A549 (cell line): Measurements from ENCODE around the gene PRKCE. TPM values are rescaled to one million over a fixed set of nuclear protein-coding genes. Genes with fewer than 3 reads are reported as not detected.

Experiments used
- ATAC-seq, 2 experiments: fragments of 200-7000 bp in 1 of 2; fragments of >200 bp in 1 of 2; cut with Nextera tagmentation in 1 of 2; cut with Tn5 transposase in 1 of 2; 3 replicates each; pipeline versions ENCODE4 v1.8.0 to v1.9.1; 2018 to 2020; ENCODE audit warnings: mild to moderate bottlenecking in 1 of 2, moderate library complexity in 1 of 2
- CTCF ChIA-PET: fragments of 300-600 bp; sonication (Branson Sonifier 250); formaldehyde crosslinking; extraction: SDS; loops from one replicate; lab custom pipeline; 2021; ENCODE audit warnings: antibody characterized with exemption, inconsistent platforms; lab: Yijun Ruan, JAX
- POLR2A ChIA-PET: fragments of 350-600 bp; formaldehyde crosslinking; extraction: SDS; loops from one replicate; lab custom pipeline; 2021; ENCODE audit warnings: antibody characterized with exemption, inconsistent platforms; lab: Yijun Ruan, JAX
- DNase-seq, 2 experiments: peaks; one replicate each; pipeline versions ENCODE4 v3.0.0 to v3.0.0-alpha.2; 2011 to 2016; ENCODE audit warnings: low read depth in 1 of 2, low spot score in 1 of 2
- FAIRE-seq: peaks from 2 replicates; lab custom pipeline; 2011; peaks lifted over from hg19 to GRCh38; lab: Jason Lieb, UNC
- H3K27ac ChIP-seq, 2 experiments: fragments of >200 bp; sonication (Bioruptor Twin); formaldehyde crosslinking; 3 replicates each; pipeline ENCODE4 v1.5.1; 2016 to 2017
- H3K4me1 ChIP-seq: fragments of >200 bp; sonication (Bioruptor Twin); formaldehyde crosslinking; 3 replicates; pipeline ENCODE4 v1.6.1; 2016
- H3K4me2 ChIP-seq: fragments of >200 bp; sonication (Bioruptor Twin); formaldehyde crosslinking; 3 replicates; pipeline ENCODE4 v1.6.1; 2016
- H3K4me3 ChIP-seq: fragments of >200 bp; sonication (Bioruptor Twin); formaldehyde crosslinking; 3 replicates; pipeline ENCODE4 v1.5.1; 2016
- H3K9me3 ChIP-seq: fragments of >200 bp; sonication (Bioruptor Twin); formaldehyde crosslinking; 3 replicates; pipeline ENCODE4 v1.6.1; 2016
- BHLHE40 ChIP-seq: IDR thresholded peaks from 2 replicates; pipeline ENCODE4 v1.6.1; 2012; ENCODE audit warnings: low read depth, low read length, inconsistent platforms
- CEBPB ChIP-seq, 2 experiments: fragments of >200 bp in 1 of 2; sonication (Bioruptor Twin) in 1 of 2; formaldehyde crosslinking in 1 of 2; IDR thresholded peaks; 2 replicates each; pipeline ENCODE4 v1.6.1; 2012 to 2016
- E2F6 ChIP-seq: IDR thresholded peaks from 2 replicates; pipeline ENCODE4 v1.6.1; 2012; ENCODE audit warnings: low read depth, borderline replicate concordance
- EHF ChIP-seq: fragments of 250-450 bp; sonication (Bioruptor Pico); IDR thresholded peaks from 2 replicates; pipeline ENCODE4 v1.5.0; 2020; ENCODE audit warnings: mild to moderate bottlenecking
- EHMT2 ChIP-seq: fragments of 200-600 bp; sonication (generic); IDR thresholded peaks from 2 replicates; pipeline ENCODE4 v1.6.1; 2016; ENCODE audit warnings: antibody characterized with exemption, low read depth, mild to moderate bottlenecking, moderate library complexity
- EP300 ChIP-seq, 2 experiments: fragments of >200 bp; sonication (Bioruptor Twin); formaldehyde crosslinking; IDR thresholded peaks; 2 replicates in 1 of 2; 3 replicates in 1 of 2; pipeline ENCODE4 v1.6.1; 2016 to 2017
- FOSB ChIP-seq: fragments of 250-450 bp; sonication (Bioruptor Pico); IDR thresholded peaks from 2 replicates; pipeline ENCODE4 v1.5.0; 2020; ENCODE audit warnings: mild to moderate bottlenecking, moderate library complexity
- FOSL2 ChIP-seq, 2 experiments: fragments of 450-650 bp in 1 of 2; fragments of >200 bp in 1 of 2; sonication (Bioruptor Twin) in 1 of 2; formaldehyde crosslinking; IDR thresholded peaks; 2 replicates each; pipeline versions ENCODE4 v1.5.0 to v1.6.1; 2016 to 2020; ENCODE audit warnings: mild to moderate bottlenecking in 1 of 2, moderate library complexity in 1 of 2
- FOXS1 ChIP-seq: fragments of 250-450 bp; sonication (Bioruptor Pico); IDR thresholded peaks from 2 replicates; pipeline ENCODE4 v1.5.0; 2020; ENCODE audit warnings: mild to moderate bottlenecking, moderate library complexity
- GATA3 ChIP-seq: IDR thresholded peaks from 2 replicates; pipeline ENCODE4 v1.6.1; 2012; ENCODE audit warnings: borderline replicate concordance
- HDAC2 ChIP-seq: fragments of 200-600 bp; sonication (generic); IDR thresholded peaks from 2 replicates; pipeline ENCODE4 v1.6.1; 2016
- HES2 ChIP-seq: fragments of >200 bp; sonication (Bioruptor Twin); formaldehyde crosslinking; IDR thresholded peaks from 2 replicates; pipeline ENCODE4 v1.6.1; 2016
- HEYL ChIP-seq: fragments of 250-450 bp; sonication (Bioruptor Pico); IDR thresholded peaks from 2 replicates; pipeline ENCODE4 v1.8.0; 2021; ENCODE audit warnings: mild to moderate bottlenecking, moderate library complexity
- HOXA7 ChIP-seq: fragments of 250-450 bp; sonication (Bioruptor Pico); IDR thresholded peaks from 2 replicates; pipeline ENCODE4 v1.5.0; 2020; ENCODE audit warnings: mild to moderate bottlenecking, moderate library complexity
- JUNB ChIP-seq: fragments of >200 bp; sonication (Bioruptor Twin); formaldehyde crosslinking; IDR thresholded peaks from 2 replicates; pipeline ENCODE4 v1.6.1; 2016
- KDM5A ChIP-seq: fragments of 200-600 bp; sonication (generic); IDR thresholded peaks from 2 replicates; pipeline ENCODE4 v1.6.1; 2016; ENCODE audit warnings: antibody characterized with exemption, mild to moderate bottlenecking
- NFE2L2 ChIP-seq: fragments of 150-350 bp; conservative IDR thresholded peaks from 2 replicates; pipeline ENCODE4 v1.6.1; 2014; ENCODE audit warnings: low read length
- PBX3 ChIP-seq: IDR thresholded peaks from 2 replicates; pipeline ENCODE4 v1.6.1; 2012
- RAD21 ChIP-seq, 2 experiments: fragments of >200 bp in 1 of 2; sonication (Bioruptor Twin) in 1 of 2; formaldehyde crosslinking in 1 of 2; IDR thresholded peaks in 1 of 2; conservative IDR thresholded peaks in 1 of 2; 2 replicates in 1 of 2; 3 replicates in 1 of 2; pipeline ENCODE4 v1.6.1; 2012 to 2018; ENCODE audit warnings: inconsistent platforms in 1 of 2
- RCOR1 ChIP-seq: fragments of 150-350 bp; IDR thresholded peaks from 2 replicates; pipeline ENCODE4 v1.6.1; 2014; ENCODE audit warnings: antibody characterized with exemption, low read length, low read depth
- RFX5 ChIP-seq: fragments of 450-650 bp; IDR thresholded peaks from 2 replicates; pipeline ENCODE4 v1.7.1; 2014; ENCODE audit warnings: antibody characterized with exemption, mild to moderate bottlenecking, moderate library complexity
- RNF2 ChIP-seq: fragments of 200-600 bp; sonication (generic); IDR thresholded peaks from 2 replicates; pipeline ENCODE4 v1.6.1; 2016; ENCODE audit warnings: low read depth, mild to moderate bottlenecking, antibody characterized with exemption, moderate library complexity, borderline replicate concordance
- SMC3 ChIP-seq: fragments of >200 bp; sonication (Bioruptor Twin); formaldehyde crosslinking; IDR thresholded peaks from 3 replicates; pipeline ENCODE4 v1.6.1; 2018; ENCODE audit warnings: inconsistent platforms
- SREBF2 ChIP-seq: fragments of 450-650 bp; IDR thresholded peaks from 2 replicates; pipeline ENCODE4 v1.6.1; 2014; ENCODE audit warnings: mild to moderate bottlenecking, moderate library complexity
- WGBS: methylation state at CpG from one replicate; pipeline ENCODE4 v1.1.6; 2017; ENCODE audit errors: missing lambda C conversion rate; 5-methylcytosine and 5-hydroxymethylcytosine counted together
- polyA plus RNA-seq, 4 experiments: library from polyadenylated mRNA; depleted of rRNA in 3 of 4; stranded (reverse); fragments of >200 nt; fragmentation: RNase III in 1 of 4; extraction: RNeasy Plus Mini Kit Qiagen cat#74134 plus additional on column Dnase treatment in 1 of 4; gene quantifications; 2 replicates in 3 of 4; 3 replicates in 1 of 4; pipeline ENCODE4 v1.2.3, GENCODE V29; 2011 to 2017
- TF ChIP-seq, protein P1 (sequence below): fragments of 200-600 bp; sonication (generic); IDR thresholded peaks from 2 replicates; pipeline ENCODE4 v1.6.1; 2016; ENCODE audit warnings: antibody characterized with exemption, mild to moderate bottlenecking, moderate library complexity

Gene PRKCE
- polyA plus RNA-seq, 2 of the 4 experiments (the other 2 are of a cell fraction): 11.5 to 12.0 TPM

GRCh38 chr2:45879406-45879805 lies 227.9 kb downstream of the PRKCE start (continued):
- no peak for TF ChIP-seq PBX3
- no peak for TF ChIP-seq RCOR1
- TF ChIP-seq EP300 (IDR thresholded peaks at IDR 0.05): no peak
- no peak for TF ChIP-seq RNF2
- no peak for TF ChIP-seq SREBF2

GRCh38 chr2:45879936-45880335 lies 228.5 kb downstream of the PRKCE start:
- POLR2A ChIA-PET: no interaction called here
- DNase-seq (no peak), ATAC-seq (no peak), FAIRE-seq (no peak)
- Histone ChIP-seq H3K27ac (no peak overlapping the region), H3K4me3 (no peak overlapping the region), H3K9me3 (peaks cover 10% of the 10 kb centered on the region; the same call in 1 of the 3 replicates), H3K4me2 (no peak overlapping the region), H3K4me1 (no peaks in the 10 kb centered on the region)
- WGBS: 98% methylated on average over 2 of the region's 2 CpGs
- CTCF ChIA-PET: interaction anchor here (1.5 to 1.8 kb wide), 3 partner anchors 13 to 28 kb away, joined by 3 to 4 read pairs (median 4); no protein-coding TSS in a partner anchor
- TF ChIP-seq HDAC2: no peak
- TF ChIP-seq EHF (CRISPR knock-in tag): no peak
- TF ChIP-seq SMC3: no peak
- no peak for TF ChIP-seq HOXA7 (CRISPR knock-in tag)
- no peak for TF ChIP-seq FOXS1
- TF ChIP-seq CEBPB (IDR thresholded peaks at IDR 0.05): no peak
- TF ChIP-seq HES2: no peak
- TF ChIP-seq EHMT2: no peak
- TF ChIP-seq HEYL (CRISPR knock-in tag): no peak
- TF ChIP-seq, protein P1, sequence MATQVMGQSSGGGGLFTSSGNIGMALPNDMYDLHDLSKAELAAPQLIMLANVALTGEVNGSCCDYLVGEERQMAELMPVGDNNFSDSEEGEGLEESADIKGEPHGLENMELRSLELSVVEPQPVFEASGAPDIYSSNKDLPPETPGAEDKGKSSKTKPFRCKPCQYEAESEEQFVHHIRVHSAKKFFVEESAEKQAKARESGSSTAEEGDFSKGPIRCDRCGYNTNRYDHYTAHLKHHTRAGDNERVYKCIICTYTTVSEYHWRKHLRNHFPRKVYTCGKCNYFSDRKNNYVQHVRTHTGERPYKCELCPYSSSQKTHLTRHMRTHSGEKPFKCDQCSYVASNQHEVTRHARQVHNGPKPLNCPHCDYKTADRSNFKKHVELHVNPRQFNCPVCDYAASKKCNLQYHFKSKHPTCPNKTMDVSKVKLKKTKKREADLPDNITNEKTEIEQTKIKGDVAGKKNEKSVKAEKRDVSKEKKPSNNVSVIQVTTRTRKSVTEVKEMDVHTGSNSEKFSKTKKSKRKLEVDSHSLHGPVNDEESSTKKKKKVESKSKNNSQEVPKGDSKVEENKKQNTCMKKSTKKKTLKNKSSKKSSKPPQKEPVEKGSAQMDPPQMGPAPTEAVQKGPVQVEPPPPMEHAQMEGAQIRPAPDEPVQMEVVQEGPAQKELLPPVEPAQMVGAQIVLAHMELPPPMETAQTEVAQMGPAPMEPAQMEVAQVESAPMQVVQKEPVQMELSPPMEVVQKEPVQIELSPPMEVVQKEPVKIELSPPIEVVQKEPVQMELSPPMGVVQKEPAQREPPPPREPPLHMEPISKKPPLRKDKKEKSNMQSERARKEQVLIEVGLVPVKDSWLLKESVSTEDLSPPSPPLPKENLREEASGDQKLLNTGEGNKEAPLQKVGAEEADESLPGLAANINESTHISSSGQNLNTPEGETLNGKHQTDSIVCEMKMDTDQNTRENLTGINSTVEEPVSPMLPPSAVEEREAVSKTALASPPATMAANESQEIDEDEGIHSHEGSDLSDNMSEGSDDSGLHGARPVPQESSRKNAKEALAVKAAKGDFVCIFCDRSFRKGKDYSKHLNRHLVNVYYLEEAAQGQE: no peak
- no peak for TF ChIP-seq GATA3
- TF ChIP-seq RFX5: no peak
- TF ChIP-seq E2F6: no peak

DNA sequence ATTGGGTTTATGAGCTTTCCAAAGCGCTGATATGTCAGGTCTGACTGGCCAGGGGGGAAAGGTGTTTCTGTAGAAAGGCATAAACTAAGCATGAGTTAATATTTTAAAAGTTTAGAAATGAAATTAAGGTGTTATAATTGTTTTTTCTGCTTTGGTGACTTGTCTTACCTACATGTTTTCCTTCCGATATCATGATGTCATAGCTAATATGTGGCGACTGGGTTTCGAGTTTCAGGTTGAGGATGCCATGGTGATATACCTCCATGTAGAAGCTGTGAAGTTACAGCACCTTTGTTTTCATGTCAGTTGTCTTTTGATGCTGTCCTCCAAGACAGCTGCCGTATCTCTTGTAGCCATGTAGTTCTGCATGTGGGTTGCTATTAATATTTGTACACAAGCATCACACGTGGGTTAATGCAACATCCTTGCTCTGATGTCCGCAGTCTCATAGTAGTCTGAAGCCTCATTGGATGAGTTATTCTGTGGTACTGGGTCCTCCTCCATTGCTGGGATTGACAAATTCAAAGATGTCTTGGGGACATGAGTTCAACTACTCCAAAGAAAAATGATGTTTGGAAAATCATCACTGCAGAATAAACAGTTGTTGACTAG lies 230.6 kb downstream of the PRKCE start:
- POLR2A ChIA-PET: interaction anchor here (0.6 kb wide), 1 partner anchor 13 kb away, joined by 4 read pairs; no protein-coding TSS in a partner anchor
- TF ChIP-seq FOSB (CRISPR knock-in tag): no peak
- TF ChIP-seq RAD21 (conservative IDR thresholded peaks at IDR 0.05 in 1 of 2, IDR thresholded peaks at IDR 0.05 in 1 of 2): no peak
- no peak for TF ChIP-seq BHLHE40
- TF ChIP-seq RFX5: no peak
- TF ChIP-seq KDM5A: no peak
- TF ChIP-seq GATA3: no peak
- TF ChIP-seq FOSL2 (IDR thresholded peaks at IDR 0.05): no peak
- TF ChIP-seq FOSL2 (CRISPR knock-in tag; IDR thresholded peaks at IDR 0.05): no peak
- no peak for TF ChIP-seq NFE2L2
- TF ChIP-seq JUNB: no peak
- TF ChIP-seq, protein P1: no peak
- Histone ChIP-seq H3K4me3 (no peak overlapping the region), H3K4me2 (no peak overlapping the region), H3K9me3 (peaks cover under 1% of the 10 kb centered on the region; the same call in 1 of the 3 replicates), H3K4me1 (no peaks in the 10 kb centered on the region), H3K27ac (no peak overlapping the region)
- CTCF ChIA-PET: interaction anchor here (0.6 to 1.4 kb wide), 4 partner anchors 9 to 55 kb away, joined by 3 to 4 read pairs (median 3); no protein-coding TSS in a partner anchor
- no peak for DNase-seq
- no peak for ATAC-seq
- no peak for FAIRE-seq
- 86% methylated on average over 7 of the region's 7 CpGs for WGBS
